ENCODE data around the gene SDCCAG8.

- TF ChIP-seq, protein P1, sequence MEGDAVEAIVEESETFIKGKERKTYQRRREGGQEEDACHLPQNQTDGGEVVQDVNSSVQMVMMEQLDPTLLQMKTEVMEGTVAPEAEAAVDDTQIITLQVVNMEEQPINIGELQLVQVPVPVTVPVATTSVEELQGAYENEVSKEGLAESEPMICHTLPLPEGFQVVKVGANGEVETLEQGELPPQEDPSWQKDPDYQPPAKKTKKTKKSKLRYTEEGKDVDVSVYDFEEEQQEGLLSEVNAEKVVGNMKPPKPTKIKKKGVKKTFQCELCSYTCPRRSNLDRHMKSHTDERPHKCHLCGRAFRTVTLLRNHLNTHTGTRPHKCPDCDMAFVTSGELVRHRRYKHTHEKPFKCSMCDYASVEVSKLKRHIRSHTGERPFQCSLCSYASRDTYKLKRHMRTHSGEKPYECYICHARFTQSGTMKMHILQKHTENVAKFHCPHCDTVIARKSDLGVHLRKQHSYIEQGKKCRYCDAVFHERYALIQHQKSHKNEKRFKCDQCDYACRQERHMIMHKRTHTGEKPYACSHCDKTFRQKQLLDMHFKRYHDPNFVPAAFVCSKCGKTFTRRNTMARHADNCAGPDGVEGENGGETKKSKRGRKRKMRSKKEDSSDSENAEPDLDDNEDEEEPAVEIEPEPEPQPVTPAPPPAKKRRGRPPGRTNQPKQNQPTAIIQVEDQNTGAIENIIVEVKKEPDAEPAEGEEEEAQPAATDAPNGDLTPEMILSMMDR (conservative IDR thresholded peaks at IDR 0.05; ENCODE audit: low read depth, low read length) = no peak
- no peak for TF ChIP-seq EZH2phosphoT487 (IDR thresholded peaks at IDR 0.05; ENCODE audit: borderline replicate concordance, low read length)
These were observed 141.9 kb downstream of the SDCCAG8 start for GRCh38 chr1:243397613-243398321.
